SU-DHL-6 (cell line): ENCODE measurements around the gene PIK3CD.

Source experiments
- H2AFZ ChIP-seq: fragments of 200-600 bp; sonication (generic); 2 replicates; pipeline ENCODE4 v1.6.1; 2014; ENCODE audit warnings: low read depth, mild to moderate bottlenecking, moderate library complexity, mixed read lengths, antibody characterized with exemption, low read length; ENCODE audit not compliant: severe bottlenecking
- H3F3A ChIP-seq: fragments of 200-600 bp; shearing (Covaris generic); 2 replicates; pipeline ENCODE4 v1.6.0; 2016; ENCODE audit warnings: antibody characterized with exemption, mild to moderate bottlenecking; ENCODE audit not compliant: insufficient read depth
- H3K27ac ChIP-seq: fragments of 200-600 bp; sonication (generic); 2 replicates; pipeline ENCODE4 v1.5.1; 2016; ENCODE audit warnings: low read depth, mild to moderate bottlenecking, low read length, moderate library complexity, mixed read lengths
- H3K27me3 ChIP-seq: fragments of 200-600 bp; sonication (generic), shearing (Covaris generic); 2 replicates; pipeline ENCODE4 v1.6.0; 2014; ENCODE audit warnings: mild to moderate bottlenecking, low read length
- H3K36me3 ChIP-seq: fragments of 200-600 bp; sonication (generic); 2 replicates; pipeline ENCODE4 v1.6.1; 2014; ENCODE audit warnings: mild to moderate bottlenecking, low read length, mixed read lengths
- H3K4me2 ChIP-seq: fragments of 300-600, 200-600 bp; shearing (Covaris generic), sonication (generic); 2 replicates; pipeline ENCODE4 v1.6.0; 2014; ENCODE audit warnings: low read length, low read depth, mild to moderate bottlenecking; ENCODE audit not compliant: poor library complexity, severe bottlenecking
- H3K4me3 ChIP-seq: fragments of 200-600 bp; sonication (generic); 2 replicates; pipeline ENCODE4 v1.5.1; 2014; ENCODE audit warnings: antibody characterized with exemption, low read length, mild to moderate bottlenecking, mixed read lengths; ENCODE audit not compliant: insufficient read depth, poor library complexity, severe bottlenecking
- H3K79me2 ChIP-seq: fragments of 200-600 bp; sonication (generic); 2 replicates; pipeline ENCODE4 v1.6.1; 2014; ENCODE audit warnings: mild to moderate bottlenecking, low read length, moderate library complexity; ENCODE audit not compliant: insufficient read depth
- H3K9ac ChIP-seq: fragments of 200-600 bp; sonication (generic); 2 replicates; pipeline ENCODE4 v1.7.0; 2014; ENCODE audit warnings: mild to moderate bottlenecking, low read length
- H3K9me2 ChIP-seq: fragments of 200-600 bp; sonication (generic); replicated peaks from 2 replicates; pipeline ENCODE4 v1.6.1; 2014; ENCODE audit warnings: low read length; ENCODE audit not compliant: insufficient read depth
- H3K9me3 ChIP-seq: fragments of 200-600 bp; sonication (generic); 2 replicates; pipeline ENCODE4 v1.6.1; 2014; ENCODE audit warnings: low read length, mixed read lengths; ENCODE audit not compliant: insufficient read depth
- H4K20me1 ChIP-seq: fragments of 200-600 bp; sonication (generic); 2 replicates; pipeline ENCODE4 v1.6.1; 2014; ENCODE audit warnings: low read depth, mild to moderate bottlenecking, antibody characterized with exemption, low read length, moderate library complexity, mixed read lengths
- EZH2phosphoT487 ChIP-seq: fragments of 200-600 bp; sonication (generic), shearing (Covaris generic); conservative IDR thresholded peaks from 2 replicates; pipeline ENCODE4 v1.6.1; 2018; ENCODE audit warnings: mild to moderate bottlenecking, antibody characterized with exemption, low read length, moderate library complexity, mixed read lengths
- TF ChIP-seq, protein P1 (sequence below): fragments of 200-600 bp; sonication (generic); IDR thresholded peaks from one replicate; pipeline ENCODE4 v1.5.1; 2017; ENCODE audit warnings: antibody characterized with exemption, mild to moderate bottlenecking, low read length, moderate library complexity; ENCODE audit not compliant: insufficient read depth, poor library complexity, severe bottlenecking

The PIK3CD gene

DNA sequence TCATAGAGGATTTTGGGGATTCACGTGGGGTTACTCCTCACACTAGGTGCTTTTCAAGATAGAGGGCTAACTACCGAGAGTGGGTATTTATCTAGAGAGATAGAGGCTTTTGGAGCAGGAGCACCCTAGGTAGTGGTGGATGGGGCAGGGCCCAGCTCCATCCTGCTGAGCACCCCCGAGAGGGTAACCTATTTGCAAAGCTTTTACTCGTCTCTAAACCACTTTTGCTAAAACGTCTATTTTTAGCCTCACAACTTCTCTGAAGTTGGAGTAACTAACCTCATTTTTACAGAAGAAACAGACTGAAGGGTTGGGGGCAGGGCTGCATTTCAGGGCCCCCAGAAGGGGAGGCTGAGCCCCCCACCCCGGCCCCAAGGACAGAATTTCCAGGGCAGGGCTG lies 12.3 kb upstream of the PIK3CD start:
- no peak for TF ChIP-seq EZH2phosphoT487
- TF ChIP-seq, protein P1, sequence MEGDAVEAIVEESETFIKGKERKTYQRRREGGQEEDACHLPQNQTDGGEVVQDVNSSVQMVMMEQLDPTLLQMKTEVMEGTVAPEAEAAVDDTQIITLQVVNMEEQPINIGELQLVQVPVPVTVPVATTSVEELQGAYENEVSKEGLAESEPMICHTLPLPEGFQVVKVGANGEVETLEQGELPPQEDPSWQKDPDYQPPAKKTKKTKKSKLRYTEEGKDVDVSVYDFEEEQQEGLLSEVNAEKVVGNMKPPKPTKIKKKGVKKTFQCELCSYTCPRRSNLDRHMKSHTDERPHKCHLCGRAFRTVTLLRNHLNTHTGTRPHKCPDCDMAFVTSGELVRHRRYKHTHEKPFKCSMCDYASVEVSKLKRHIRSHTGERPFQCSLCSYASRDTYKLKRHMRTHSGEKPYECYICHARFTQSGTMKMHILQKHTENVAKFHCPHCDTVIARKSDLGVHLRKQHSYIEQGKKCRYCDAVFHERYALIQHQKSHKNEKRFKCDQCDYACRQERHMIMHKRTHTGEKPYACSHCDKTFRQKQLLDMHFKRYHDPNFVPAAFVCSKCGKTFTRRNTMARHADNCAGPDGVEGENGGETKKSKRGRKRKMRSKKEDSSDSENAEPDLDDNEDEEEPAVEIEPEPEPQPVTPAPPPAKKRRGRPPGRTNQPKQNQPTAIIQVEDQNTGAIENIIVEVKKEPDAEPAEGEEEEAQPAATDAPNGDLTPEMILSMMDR, result no peak
- Histone ChIP-seq H3F3A (no peaks in the 10 kb centered on the region), H3K79me2 (no peaks in the 10 kb centered on the region), H3K9ac (no peak overlapping the region), H3K36me3 (no peaks in the 10 kb centered on the region), H3K27me3 (no peaks in the 10 kb centered on the region), H3K9me2 (no peaks in the 10 kb centered on the region), H3K9me3 (no peaks in the 10 kb centered on the region), H3K27ac (no peak overlapping the region), H3K4me2 (no peak overlapping the region), H3K4me3 (no peak overlapping the region), H2AFZ (no peak overlapping the region), H4K20me1 (no peaks in the 10 kb centered on the region)

DNA sequence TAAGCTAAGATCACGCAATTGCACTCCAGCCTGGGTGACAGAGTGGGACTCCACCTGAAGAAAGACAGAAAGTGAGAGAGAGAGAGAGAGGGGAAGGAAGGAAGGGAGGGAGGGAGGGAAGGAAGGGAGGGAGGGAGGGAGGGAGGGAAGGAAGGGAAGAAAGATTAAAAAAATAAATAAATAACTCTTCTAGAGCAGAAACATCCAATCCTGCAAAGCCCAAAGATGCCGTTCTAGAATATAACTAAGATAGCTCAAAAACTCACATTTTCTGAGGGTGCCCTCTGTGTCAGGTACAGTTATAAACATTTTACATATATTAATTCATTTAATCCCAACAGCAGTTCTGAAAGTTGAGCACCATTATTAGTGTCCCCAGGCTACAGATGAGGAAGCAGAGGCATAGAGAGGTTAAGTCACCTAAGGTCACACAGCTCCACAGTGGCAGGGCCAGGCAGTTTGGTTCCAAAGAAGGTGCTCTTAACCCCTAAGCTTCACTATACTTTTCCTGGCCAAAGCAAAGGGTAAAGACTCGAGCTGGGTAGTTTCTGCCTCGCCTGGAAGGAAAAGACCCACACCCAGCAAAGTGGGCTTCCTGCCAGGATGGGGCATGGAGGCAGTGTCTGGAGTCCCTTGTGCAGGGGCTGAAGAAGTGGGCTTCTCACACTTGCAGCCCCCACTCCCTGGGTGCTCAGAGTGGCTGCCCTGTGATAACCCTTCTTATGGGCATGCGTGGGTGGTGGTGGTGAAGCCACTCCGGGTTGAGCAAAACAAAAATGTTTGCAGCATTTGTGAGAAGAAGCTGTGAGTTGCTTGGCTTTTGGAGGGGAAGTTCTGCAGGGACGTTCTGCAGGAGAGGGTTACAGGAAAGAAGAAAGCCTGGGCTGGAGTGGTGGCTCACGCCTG lies 7.9 kb upstream of the PIK3CD start:
- Histone ChIP-seq H3K27ac (no peak overlapping the region), H3K9me3 (no peaks in the 10 kb centered on the region), H4K20me1 (no peaks in the 10 kb centered on the region), H3K36me3 (no peaks in the 10 kb centered on the region), H3K9me2 (no peaks in the 10 kb centered on the region), H2AFZ (no peak overlapping the region), H3K4me3 (no peak overlapping the region), H3K27me3 (no peaks in the 10 kb centered on the region), H3K4me2 (no peak overlapping the region), H3K79me2 (no peaks in the 10 kb centered on the region), H3K9ac (no peak overlapping the region), H3F3A (no peaks in the 10 kb centered on the region)
- TF ChIP-seq, protein P1, result no peak
- TF ChIP-seq EZH2phosphoT487, result no peak

DNA sequence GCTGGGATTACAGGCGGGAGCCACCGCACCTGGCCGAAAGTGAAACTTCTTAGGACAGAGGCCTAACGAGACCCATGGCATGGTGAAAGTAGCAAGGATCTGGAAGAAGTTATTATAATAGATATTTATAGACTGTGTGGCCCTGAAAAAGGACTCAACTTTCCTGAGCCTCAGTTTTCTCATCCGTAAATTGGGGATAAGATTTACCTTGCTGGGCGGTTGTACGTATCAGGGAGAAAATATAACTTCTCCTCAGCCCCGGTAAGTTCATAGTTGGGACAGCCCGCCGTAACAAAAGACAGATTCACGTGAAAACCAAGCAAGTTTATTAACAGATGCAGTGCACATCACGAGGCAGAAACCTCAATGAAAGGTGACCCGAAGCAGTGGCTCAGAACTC lies 5.5 kb upstream of the PIK3CD start:
- H3K79me2 ChIP-seq, result no peaks in the 10 kb centered on the region
- no peak overlapping the region for H3K27ac ChIP-seq
- H3K27me3 ChIP-seq, result no peaks in the 10 kb centered on the region
- no peaks in the 10 kb centered on the region for H3K36me3 ChIP-seq
- no peak overlapping the region for H3K4me3 ChIP-seq
- H3K9me3 ChIP-seq, result no peaks in the 10 kb centered on the region
- H3K9ac ChIP-seq, result no peak overlapping the region
- H2AFZ ChIP-seq, result no peak overlapping the region
- H3F3A ChIP-seq, result no peaks in the 10 kb centered on the region
- no peak overlapping the region for H3K4me2 ChIP-seq
- TF ChIP-seq, protein P1, result no peak
- no peak for TF ChIP-seq EZH2phosphoT487
- H4K20me1 ChIP-seq, result no peaks in the 10 kb centered on the region
- no peaks in the 10 kb centered on the region for H3K9me2 ChIP-seq
